Calu3 (cell line): ENCODE measurements around the gene CLDN7. TPM values are rescaled to one million over a fixed set of nuclear protein-coding genes. Genes with fewer than 3 reads are reported as not detected.
A peak's percentile ranks its signal among the peaks of the same experiment; 100 is the strongest.

ENCODE experiments used
- BruUV-seq: library from RNA; stranded (reverse); fragments of 400-500 nt; replicated peaks from 2 replicates; lab custom pipeline; 2021; lab: Mats Ljungman, UMichigan
- CTCF ChIA-PET: fragments of 300-600 bp; sonication (Branson Sonifier 250); formaldehyde crosslinking; loops from one replicate; lab custom pipeline; 2022; ENCODE audit warnings: antibody characterized with exemption; lab: Charles Lee
- DNase-seq: peaks from one replicate; pipeline ENCODE4 v3.0.0; 2022
- H3K27ac Mint-ChIP-seq: one replicate; pipeline ENCODE4 v1.8.0; 2022; ENCODE audit warnings: mixed read lengths; ENCODE audit not compliant: unreplicated experiment
- H3K27me3 Mint-ChIP-seq: one replicate; pipeline ENCODE4 v1.8.0; 2022; ENCODE audit warnings: mixed read lengths; ENCODE audit not compliant: unreplicated experiment
- H3K36me3 Mint-ChIP-seq: one replicate; pipeline ENCODE4 v1.8.0; 2022; ENCODE audit warnings: mild to moderate bottlenecking, moderate library complexity, mixed read lengths; ENCODE audit not compliant: insufficient read depth, unreplicated experiment
- H3K4me1 Mint-ChIP-seq: one replicate; pipeline ENCODE4 v1.8.0; 2022; ENCODE audit warnings: mild to moderate bottlenecking, low read depth, mixed read lengths; ENCODE audit not compliant: unreplicated experiment
- H3K4me3 Mint-ChIP-seq: one replicate; pipeline ENCODE4 v1.8.0; 2022; ENCODE audit warnings: mild to moderate bottlenecking, low read depth, moderate library complexity, mixed read lengths; ENCODE audit not compliant: unreplicated experiment
- H3K9me3 Mint-ChIP-seq: one replicate; pipeline ENCODE4 v1.8.0; 2022; ENCODE audit warnings: low read depth, mixed read lengths; ENCODE audit not compliant: unreplicated experiment
- intact Hi-C: fragments of 100-400 bp; cut with micrococcal nuclease; formaldehyde crosslinking; loops from one replicate; pipeline ENCODE4 v1.10.0; 2022; ENCODE audit not compliant: unreplicated experiment
- total RNA-seq: library from RNA; stranded (reverse); gene quantifications from 2 replicates; pipeline ENCODE4 v1.2.3, GENCODE V29; 2022
- TF ChIP-seq, protein P1 (sequence below): fragments of 200-600 bp; IDR thresholded peaks from one replicate; pipeline ENCODE4 v1.8.0; 2022; ENCODE audit warnings: antibody characterized with exemption; ENCODE audit not compliant: unreplicated experiment

The CLDN7 gene
- total RNA-seq, 1 experiment from 2014 or later: 266 TPM

DNA sequence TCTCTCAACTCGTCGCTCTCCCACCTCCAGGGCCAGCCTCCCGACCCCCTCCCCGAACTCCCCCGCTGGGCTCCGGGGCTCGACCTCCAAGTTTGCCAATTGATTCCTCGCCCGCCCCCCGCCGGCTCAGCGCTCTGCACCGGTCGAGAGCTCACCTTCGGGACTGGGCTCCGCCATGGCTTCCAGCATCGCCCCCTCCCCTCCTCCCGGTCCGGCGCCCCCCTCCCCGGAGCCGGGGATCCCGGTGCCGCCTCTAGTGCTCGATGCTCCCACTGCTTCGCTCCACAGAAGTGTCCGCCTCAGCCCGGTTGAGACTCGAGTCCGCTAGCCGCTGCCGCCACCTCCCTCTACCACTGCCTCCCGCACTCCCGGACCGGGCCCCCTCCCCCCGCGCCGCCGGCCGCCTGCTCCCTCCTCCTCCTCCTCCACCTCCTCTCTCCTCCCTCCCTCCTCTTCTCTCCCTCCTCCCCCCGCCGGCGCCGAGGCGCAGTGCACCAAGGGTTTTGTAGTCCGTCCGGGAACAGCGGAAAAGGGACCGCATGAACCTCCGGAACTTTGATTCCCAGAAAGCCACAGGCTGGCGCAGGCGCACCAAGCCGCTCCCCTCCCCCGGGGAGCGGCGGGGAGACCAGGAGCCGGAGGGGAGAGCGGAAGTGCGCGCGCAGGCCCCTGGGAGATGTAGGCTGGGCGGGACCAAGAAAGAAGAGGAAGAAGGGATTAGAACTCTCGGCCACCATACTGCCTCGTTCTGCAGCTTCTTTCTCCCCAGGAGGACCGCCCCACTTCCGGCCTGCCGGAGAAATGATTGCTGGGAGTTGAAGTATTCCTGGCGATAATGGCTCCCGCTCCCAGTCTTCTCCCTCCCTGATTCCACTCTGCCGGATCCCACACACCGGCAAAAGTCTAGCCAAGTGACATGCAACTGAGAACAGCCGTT lies 22.9 kb downstream of the CLDN7 start, which contains the start of gene PHF23:
TSS of gene PHF23 (minus strand) at position 367 of the 937 bp plus-strand sequence. CDS start at position 189, 178 bp downstream.
- Mint-ChIP-seq H3K4me1 (peaks cover 53% of the 10 kb centered on the region), H3K27ac (peak within 1 kb of the TSS; percentile 83), H3K27me3 (no peaks in the 10 kb centered on the region), H3K9me3 (no peaks in the 10 kb centered on the region), H3K36me3 (peaks cover 90% of the 10 kb centered on the region), H3K4me3 (peak within 1 kb of the TSS; percentile 94)
- CTCF ChIA-PET: interaction anchor here (1.0 to 1.1 kb wide), 3 partner anchors 12 to 42 kb away, joined by 3 to 13 read pairs (median 5); partner anchors contain the start of genes CTDNEP1, ELP5 and SLC2A4
- intact Hi-C loops: no loop called here
- BruUV-seq: no TSS peak
- TF ChIP-seq, protein P1, sequence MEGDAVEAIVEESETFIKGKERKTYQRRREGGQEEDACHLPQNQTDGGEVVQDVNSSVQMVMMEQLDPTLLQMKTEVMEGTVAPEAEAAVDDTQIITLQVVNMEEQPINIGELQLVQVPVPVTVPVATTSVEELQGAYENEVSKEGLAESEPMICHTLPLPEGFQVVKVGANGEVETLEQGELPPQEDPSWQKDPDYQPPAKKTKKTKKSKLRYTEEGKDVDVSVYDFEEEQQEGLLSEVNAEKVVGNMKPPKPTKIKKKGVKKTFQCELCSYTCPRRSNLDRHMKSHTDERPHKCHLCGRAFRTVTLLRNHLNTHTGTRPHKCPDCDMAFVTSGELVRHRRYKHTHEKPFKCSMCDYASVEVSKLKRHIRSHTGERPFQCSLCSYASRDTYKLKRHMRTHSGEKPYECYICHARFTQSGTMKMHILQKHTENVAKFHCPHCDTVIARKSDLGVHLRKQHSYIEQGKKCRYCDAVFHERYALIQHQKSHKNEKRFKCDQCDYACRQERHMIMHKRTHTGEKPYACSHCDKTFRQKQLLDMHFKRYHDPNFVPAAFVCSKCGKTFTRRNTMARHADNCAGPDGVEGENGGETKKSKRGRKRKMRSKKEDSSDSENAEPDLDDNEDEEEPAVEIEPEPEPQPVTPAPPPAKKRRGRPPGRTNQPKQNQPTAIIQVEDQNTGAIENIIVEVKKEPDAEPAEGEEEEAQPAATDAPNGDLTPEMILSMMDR: no peak
- DNase-seq: peak; percentile 94

GRCh38 chr17:7238420-7239090 lies 23.7 kb downstream of the CLDN7 start:
- intact Hi-C loops: no loop called here
- H3K9me3 Mint-ChIP-seq: no peaks in the 10 kb centered on the region
- peak overlapping the region; percentile 83 for H3K27ac Mint-ChIP-seq
- peak overlapping the region; percentile 85 for H3K4me3 Mint-ChIP-seq
- TF ChIP-seq, protein P1: no peak
- peaks cover 51% of the 10 kb centered on the region for H3K4me1 Mint-ChIP-seq
- no TSS peak for BruUV-seq
- CTCF ChIA-PET: interaction anchor here (1.0 to 1.1 kb wide), 2 partner anchors 24 to 43 kb away, joined by 3 to 13 read pairs; partner anchors contain the start of gene SLC2A4
- DNase-seq: no peak
- H3K36me3 Mint-ChIP-seq: peaks cover 98% of the 10 kb centered on the region
- no peaks in the 10 kb centered on the region for H3K27me3 Mint-ChIP-seq

GRCh38 chr17:7237761-7238419 lies 24.4 kb downstream of the CLDN7 start:
- Mint-ChIP-seq H3K36me3 (peaks cover 99% of the 10 kb centered on the region), H3K27me3 (no peaks in the 10 kb centered on the region), H3K27ac (peak overlapping the region; percentile 83), H3K4me3 (peak overlapping the region; percentile 85), H3K9me3 (no peaks in the 10 kb centered on the region), H3K4me1 (peaks cover 44% of the 10 kb centered on the region)
- no TSS peak for BruUV-seq
- intact Hi-C loops: no loop called here
- TF ChIP-seq, protein P1: no peak
- CTCF ChIA-PET: interaction anchor here (1.0 kb wide), 1 partner anchor 24 kb away, joined by 13 read pairs; no protein-coding TSS in a partner anchor
- DNase-seq: peak; percentile 71

- intact Hi-C loops: no loop called here
- peak overlapping the region; percentile 85 for H3K4me3 Mint-ChIP-seq
- DNase-seq: no peak
- H3K9me3 Mint-ChIP-seq: no peaks in the 10 kb centered on the region
- BruUV-seq: no TSS peak
- H3K27ac Mint-ChIP-seq: peak overlapping the region; percentile 48
- H3K27me3 Mint-ChIP-seq: no peaks in the 10 kb centered on the region
- H3K4me1 Mint-ChIP-seq: peaks cover 46% of the 10 kb centered on the region
- TF ChIP-seq, protein P1: no peak
- CTCF ChIA-PET: no interaction called here
- H3K36me3 Mint-ChIP-seq: peaks cover 98% of the 10 kb centered on the region
Measured at GRCh38 chr17:7237266-7237760, 25.0 kb downstream of the CLDN7 start.
